Panc1 (cell line): Measurements from ENCODE around the gene SH3BP5L. TPM values are rescaled to one million over a fixed set of nuclear protein-coding genes. Genes with fewer than 3 reads are reported as not detected.

Experiments used
- ATAC-seq: fragments of 200-7000 bp; cut with Tn5 transposase; 2 replicates; pipeline ENCODE4 v1.9.1; 2020; ENCODE audit warnings: mild to moderate bottlenecking, moderate library complexity
- BruUV-seq: library from RNA; stranded (reverse); fragments of 400-500 nt; replicated peaks from 2 replicates; lab custom pipeline; 2021; lab: Mats Ljungman, UMichigan
- CTCF ChIA-PET: fragments of 300-600 bp; sonication (Branson Sonifier 250); formaldehyde crosslinking; loops from one replicate; lab custom pipeline; 2022; ENCODE audit warnings: antibody characterized with exemption; lab: Charles Lee
- POLR2A ChIA-PET: fragments of 300-600 bp; sonication (Branson Sonifier 250); formaldehyde crosslinking; loops from one replicate; lab custom pipeline; 2022; ENCODE audit warnings: antibody characterized with exemption; lab: Charles Lee
- DNase-seq: peaks from one replicate; pipeline ENCODE4 v3.0.0-alpha.2; 2010; ENCODE audit warnings: low read depth, low spot score
- H3K27ac ChIP-seq: 2 replicates; pipeline ENCODE4 v1.5.1; 2011; ENCODE audit warnings: mild to moderate bottlenecking, low read length, inconsistent platforms
- H3K27me3 ChIP-seq: fragments of 200-500 bp; sonication (Bioruptor generic); 2 replicates; pipeline ENCODE4 v1.6.0; 2014; ENCODE audit warnings: low read length, inconsistent platforms; ENCODE audit not compliant: control insufficient read depth, insufficient read depth
- H3K36me3 ChIP-seq: fragments of 200-500 bp; sonication (Bioruptor generic); 2 replicates; pipeline ENCODE4 v1.5.1; 2014; ENCODE audit warnings: inconsistent platforms, mild to moderate bottlenecking, low read length, moderate library complexity; ENCODE audit not compliant: control insufficient read depth, insufficient read depth
- H3K4me1 ChIP-seq: 2 replicates; pipeline ENCODE4 v1.5.1; 2011; ENCODE audit warnings: inconsistent platforms, mild to moderate bottlenecking, low read length, moderate library complexity; ENCODE audit not compliant: control insufficient read depth, insufficient read depth
- H3K4me3 ChIP-seq, 2 experiments: 2 replicates each; pipeline ENCODE4 v1.5.1; 2011 to 2012; ENCODE audit warnings: low read depth in 2 of 2, low read length in 2 of 2, mild to moderate bottlenecking in 2 of 2, inconsistent platforms in 1 of 2, moderate library complexity in 1 of 2
- H3K9me3 ChIP-seq: fragments of 200-500 bp; sonication (Bioruptor generic); 2 replicates; pipeline ENCODE4 v1.5.1; 2014; ENCODE audit warnings: low read depth, mild to moderate bottlenecking, inconsistent platforms, low read length, moderate library complexity; ENCODE audit not compliant: control insufficient read depth, insufficient read depth
- CTCF ChIP-seq: fragments of 450-650 bp; IDR thresholded peaks from 2 replicates; pipeline ENCODE4 v1.5.1; 2017; ENCODE audit warnings: mild to moderate bottlenecking
- POLR2AphosphoS5 ChIP-seq: IDR thresholded peaks from 2 replicates; pipeline ENCODE4 v1.6.1; 2012; ENCODE audit warnings: mild to moderate bottlenecking, low read depth, low read length, moderate library complexity
- REST ChIP-seq, 2 experiments: IDR thresholded peaks; 2 replicates each; pipeline ENCODE4 v1.6.1; 2011 to 2012; ENCODE audit warnings: low read depth in 2 of 2, control low read depth in 1 of 2, low read length in 1 of 2, mild to moderate bottlenecking in 1 of 2, moderate library complexity in 1 of 2; ENCODE audit not compliant: insufficient read depth in 1 of 2
- SIN3A ChIP-seq: IDR thresholded peaks from 2 replicates; pipeline ENCODE4 v1.6.1; 2012; ENCODE audit warnings: low read depth, mild to moderate bottlenecking, low read length, moderate library complexity, borderline replicate concordance; ENCODE audit not compliant: insufficient read depth
- TCF7L2 ChIP-seq: IDR thresholded peaks from 2 replicates; pipeline ENCODE4 v1.6.1; 2011; ENCODE audit warnings: mild to moderate bottlenecking, low read depth, low read length, inconsistent platforms
- in situ Hi-C: cut with HindIII; loops from 2 replicates; pipeline ENCODE4 v1.10.0; 2016; ENCODE audit warnings: low sequenced_read_pairs, low pct_unique_long_range_greater_than_20kb
- intact Hi-C: fragments of 100-400 bp; cut with micrococcal nuclease; formaldehyde crosslinking; loops from one replicate; pipeline ENCODE4 v1.10.0; 2022; ENCODE audit not compliant: unreplicated experiment
- total RNA-seq: library from RNA; stranded (reverse); gene quantifications from one replicate; pipeline ENCODE4 v1.2.1, GENCODE V29; 2021; ENCODE audit not compliant: unreplicated experiment

SH3BP5L gene
- total RNA-seq, 1 experiment from 2014 or later, result 23.9 TPM

- ATAC-seq, result no peak
- intact Hi-C loops (no loop called here), in situ Hi-C loops (no loop called here)
- Histone ChIP-seq H3K27ac (no peak overlapping the region), H3K27me3 (no peaks in the 10 kb centered on the region), H3K36me3 (peaks cover 7% of the 10 kb centered on the region; the same call in 1 of the 2 replicates), H3K4me1 (peaks cover 4% of the 10 kb centered on the region; the same call in 1 of the 2 replicates), H3K9me3 (no peaks in the 10 kb centered on the region), H3K4me3 (no peak overlapping the region)
- CTCF ChIA-PET, result no interaction called here
- POLR2A ChIA-PET, result no interaction called here
- no TSS peak for BruUV-seq
- TF ChIP-seq TCF7L2, result no peak
- TF ChIP-seq SIN3A, result no peak
- TF ChIP-seq CTCF, result no peak
- TF ChIP-seq POLR2AphosphoS5, result no peak; the same call in 1 of the 2 replicates
- TF ChIP-seq REST (IDR thresholded peaks at IDR 0.05; ENCODE audit: insufficient read depth in 1 of 2, low read depth in 2 of 2, low read length in 1 of 2), result no peak
- DNase-seq, result no peak
Measured at GRCh38 chr1:248850536-248851251, 25.0 kb upstream of the SH3BP5L start.

- POLR2A ChIA-PET, result no interaction called here
- intact Hi-C loops (no loop called here), in situ Hi-C loops (no loop called here)
- no peak for ATAC-seq
- Histone ChIP-seq H3K27ac (no peak overlapping the region), H3K36me3 (peaks cover 7% of the 10 kb centered on the region; the same call in 1 of the 2 replicates), H3K4me3 (no peak overlapping the region), H3K4me1 (peaks cover 4% of the 10 kb centered on the region; the same call in 1 of the 2 replicates), H3K9me3 (no peaks in the 10 kb centered on the region), H3K27me3 (no peaks in the 10 kb centered on the region)
- CTCF ChIA-PET, result no interaction called here
- DNase-seq, result no peak
- TF ChIP-seq POLR2AphosphoS5 (no peak), CTCF (no peak), REST (IDR thresholded peaks at IDR 0.05; ENCODE audit: insufficient read depth in 1 of 2, low read depth in 2 of 2, low read length in 1 of 2) (no peak), TCF7L2 (no peak)
- BruUV-seq, result no TSS peak
Measured at GRCh38 chr1:248850124-248850523, 24.4 kb upstream of the SH3BP5L start.
